ENCODE data around the gene RAPH1. TPM values are rescaled to one million over a fixed set of nuclear protein-coding genes. Genes with fewer than 3 reads are reported as not detected.

RAPH1 gene
- total RNA-seq, 1 donor from 2014 or later = 42.8 TPM

DNA sequence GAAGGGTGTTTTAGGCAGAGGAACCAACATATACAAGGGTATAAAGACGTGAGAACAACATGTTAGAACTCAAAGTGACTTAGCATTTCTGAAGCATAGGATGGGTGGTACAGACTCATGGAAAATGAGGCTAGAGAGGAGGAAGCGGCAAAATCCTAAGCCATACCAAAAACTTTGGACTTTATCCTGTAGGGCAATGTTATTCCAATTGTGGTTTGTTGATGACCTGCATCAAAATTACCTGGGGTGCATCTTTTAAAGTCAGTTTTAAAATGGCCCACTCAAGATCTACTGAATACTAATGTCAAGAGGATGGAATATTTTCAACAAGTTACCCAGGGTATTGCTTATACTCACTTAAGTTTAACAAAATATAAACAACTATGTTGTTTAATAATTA lies 34.8 kb downstream of the RAPH1 start:
- Histone ChIP-seq H3K9me3 (ENCODE audit: control insufficient read depth in 3 of 3, low read length in 3 of 3) (no peaks in the 10 kb centered on the region), H3K27me3 (ENCODE audit: control insufficient read depth in 3 of 3, insufficient read depth in 3 of 3, low read length in 3 of 3) (no peaks in the 10 kb centered on the region), H3K4me3 (ENCODE audit: low read length in 3 of 3) (no peak overlapping the region), H3K4me1 (ENCODE audit: control insufficient read depth in 3 of 3, insufficient read depth in 3 of 3, low read length in 3 of 3) (peaks cover 0 to 7% (median 7%) of the 10 kb centered on the region in 3 donors), H3K36me3 (ENCODE audit: control insufficient read depth in 3 of 3, insufficient read depth in 3 of 3, low read length in 3 of 3) (no peaks in the 10 kb centered on the region), H3K27ac (ENCODE audit: low read depth, low read length) (no peak overlapping the region), H3K9ac (ENCODE audit: low read depth in 1 of 3, low read length in 3 of 3) (no peak overlapping the region)

GRCh38 chr2:203498161-203498560 lies 36.9 kb downstream of the RAPH1 start:
- peaks cover 0 to 7% (median 7%) of the 10 kb centered on the region in 3 donors for H3K4me1 ChIP-seq (ENCODE audit: control insufficient read depth in 3 of 3, insufficient read depth in 3 of 3, low read length in 3 of 3)
- no peaks in the 10 kb centered on the region for H3K27me3 ChIP-seq (ENCODE audit: control insufficient read depth in 3 of 3, insufficient read depth in 3 of 3, low read length in 3 of 3)
- H3K9me3 ChIP-seq (ENCODE audit: control insufficient read depth in 3 of 3, low read length in 3 of 3) = no peaks in the 10 kb centered on the region
- no peaks in the 10 kb centered on the region for H3K36me3 ChIP-seq (ENCODE audit: control insufficient read depth in 3 of 3, insufficient read depth in 3 of 3, low read length in 3 of 3)
- no peak overlapping the region for H3K9ac ChIP-seq (ENCODE audit: low read depth in 1 of 3, low read length in 3 of 3)
- H3K4me3 ChIP-seq (ENCODE audit: low read length in 3 of 3) = no peak overlapping the region
- no peak overlapping the region for H3K27ac ChIP-seq (ENCODE audit: low read depth, low read length)

- Histone ChIP-seq H3K9me3 (ENCODE audit: control insufficient read depth in 3 of 3, low read length in 3 of 3) (no peaks in the 10 kb centered on the region), H3K36me3 (ENCODE audit: control insufficient read depth in 3 of 3, insufficient read depth in 3 of 3, low read length in 3 of 3) (peaks cover 2 to 7% (median 6%) of the 10 kb centered on the region in 3 donors), H3K4me1 (ENCODE audit: control insufficient read depth in 3 of 3, insufficient read depth in 3 of 3, low read length in 3 of 3) (peaks cover 0 to 3% (median under 1%) of the 10 kb centered on the region in 3 donors), H3K27me3 (ENCODE audit: control insufficient read depth in 3 of 3, insufficient read depth in 3 of 3, low read length in 3 of 3) (no peaks in the 10 kb centered on the region), H3K9ac (ENCODE audit: low read depth in 1 of 3, low read length in 3 of 3) (no peak overlapping the region), H3K27ac (ENCODE audit: low read depth, low read length) (no peak overlapping the region), H3K4me3 (ENCODE audit: low read length in 3 of 3) (no peak overlapping the region)
Observed at GRCh38 chr2:203492965-203493364, 42.1 kb downstream of the RAPH1 start.

DNA sequence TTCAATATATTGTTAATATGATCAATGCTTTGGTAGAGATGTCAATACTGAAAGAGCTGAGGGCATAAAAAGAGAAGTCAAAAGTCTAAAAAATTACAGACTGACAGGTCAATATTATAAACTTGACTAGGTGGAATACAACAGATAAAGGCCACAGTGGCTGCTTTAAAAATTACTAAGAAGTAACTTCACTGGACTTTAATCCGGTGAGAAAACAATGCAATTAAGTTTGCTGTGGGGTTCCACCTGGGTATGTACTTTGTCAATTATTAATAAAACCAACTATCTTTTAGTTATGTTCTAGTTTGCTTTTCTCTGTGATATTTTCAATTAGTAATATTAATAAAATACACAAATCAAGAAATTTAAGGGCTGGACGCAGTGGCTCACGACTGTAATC lies 44.7 kb downstream of the RAPH1 start:
- H3K4me1 ChIP-seq (ENCODE audit: control insufficient read depth in 3 of 3, insufficient read depth in 3 of 3, low read length in 3 of 3) = peaks cover 0 to 3% (median 0%) of the 10 kb centered on the region in 3 donors
- H3K36me3 ChIP-seq (ENCODE audit: control insufficient read depth in 3 of 3, insufficient read depth in 3 of 3, low read length in 3 of 3) = peaks cover 2 to 9% (median 6%) of the 10 kb centered on the region in 3 donors
- H3K9ac ChIP-seq (ENCODE audit: low read depth in 1 of 3, low read length in 3 of 3) = no peak overlapping the region
- no peaks in the 10 kb centered on the region for H3K27me3 ChIP-seq (ENCODE audit: control insufficient read depth in 3 of 3, insufficient read depth in 3 of 3, low read length in 3 of 3)
- H3K4me3 ChIP-seq (ENCODE audit: low read length in 3 of 3) = no peak overlapping the region
- H3K9me3 ChIP-seq (ENCODE audit: control insufficient read depth in 3 of 3, low read length in 3 of 3) = no peaks in the 10 kb centered on the region
- no peak overlapping the region for H3K27ac ChIP-seq (ENCODE audit: low read depth, low read length)

GRCh38 chr2:203489531-203489930 lies 45.6 kb downstream of the RAPH1 start:
- H3K27ac ChIP-seq (ENCODE audit: low read depth, low read length) = no peak overlapping the region
- no peaks in the 10 kb centered on the region for H3K27me3 ChIP-seq (ENCODE audit: control insufficient read depth in 3 of 3, insufficient read depth in 3 of 3, low read length in 3 of 3)
- no peak overlapping the region for H3K4me3 ChIP-seq (ENCODE audit: low read length in 3 of 3)
- H3K9me3 ChIP-seq (ENCODE audit: control insufficient read depth in 3 of 3, low read length in 3 of 3) = no peaks in the 10 kb centered on the region
- H3K9ac ChIP-seq (ENCODE audit: low read depth in 1 of 3, low read length in 3 of 3) = no peak overlapping the region
- peaks cover 0 to 3% (median 3%) of the 10 kb centered on the region in 3 donors for H3K4me1 ChIP-seq (ENCODE audit: control insufficient read depth in 3 of 3, insufficient read depth in 3 of 3, low read length in 3 of 3)
- peaks cover 2 to 9% (median 6%) of the 10 kb centered on the region in 3 donors for H3K36me3 ChIP-seq (ENCODE audit: control insufficient read depth in 3 of 3, insufficient read depth in 3 of 3, low read length in 3 of 3)

DNA sequence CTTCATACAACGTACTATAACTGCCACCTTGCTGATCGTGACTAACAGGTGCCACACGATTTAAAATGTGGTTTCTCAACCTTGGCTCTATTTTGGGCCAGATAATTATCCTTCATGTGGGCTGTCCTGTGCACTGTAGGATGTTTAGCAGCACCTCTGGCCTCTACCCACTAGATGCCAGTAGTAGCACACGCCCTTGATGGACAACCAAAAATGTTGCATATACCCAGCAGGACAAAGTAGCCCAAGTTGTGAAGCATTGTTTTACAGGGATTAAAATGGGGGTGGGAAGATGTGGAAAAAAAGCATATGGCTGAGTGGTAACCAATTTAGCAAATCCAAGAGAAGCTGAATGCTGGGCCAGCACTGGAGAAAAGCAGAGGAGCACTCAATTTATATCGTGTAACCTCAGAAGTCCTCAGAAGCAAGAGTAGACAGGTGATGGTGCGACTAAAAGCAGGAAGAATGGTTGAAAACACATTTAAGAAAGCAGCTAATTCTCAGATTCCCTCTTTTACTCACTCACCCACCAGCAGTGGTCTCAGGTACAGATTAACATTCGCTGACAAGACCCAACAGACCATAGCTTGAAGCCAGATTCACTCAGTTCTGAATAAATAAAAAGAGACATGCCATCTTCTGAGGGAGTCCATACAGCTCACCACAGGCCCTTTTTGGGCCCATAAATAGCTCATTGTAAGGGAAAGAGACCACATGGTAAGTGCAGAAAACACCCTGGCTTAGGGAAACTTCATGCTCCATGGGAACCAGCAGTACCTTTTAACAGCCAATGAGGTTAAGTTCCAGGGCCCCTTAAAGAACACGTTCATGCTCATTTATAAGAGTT lies 50.6 kb downstream of the RAPH1 start:
- Histone ChIP-seq H3K27me3 (ENCODE audit: control insufficient read depth in 3 of 3, insufficient read depth in 3 of 3, low read length in 3 of 3) (no peaks in the 10 kb centered on the region), H3K36me3 (ENCODE audit: control insufficient read depth in 3 of 3, insufficient read depth in 3 of 3, low read length in 3 of 3) (peaks cover 0 to 4% (median 1%) of the 10 kb centered on the region in 3 donors), H3K4me3 (ENCODE audit: low read length in 3 of 3) (no peak overlapping the region), H3K27ac (ENCODE audit: low read depth, low read length) (no peak overlapping the region), H3K4me1 (ENCODE audit: control insufficient read depth in 3 of 3, insufficient read depth in 3 of 3, low read length in 3 of 3) (peaks cover 0 to 5% (median 0%) of the 10 kb centered on the region in 3 donors), H3K9me3 (ENCODE audit: control insufficient read depth in 3 of 3, low read length in 3 of 3) (no peaks in the 10 kb centered on the region), H3K9ac (ENCODE audit: low read depth in 1 of 3, low read length in 3 of 3) (no peak overlapping the region)

DNA sequence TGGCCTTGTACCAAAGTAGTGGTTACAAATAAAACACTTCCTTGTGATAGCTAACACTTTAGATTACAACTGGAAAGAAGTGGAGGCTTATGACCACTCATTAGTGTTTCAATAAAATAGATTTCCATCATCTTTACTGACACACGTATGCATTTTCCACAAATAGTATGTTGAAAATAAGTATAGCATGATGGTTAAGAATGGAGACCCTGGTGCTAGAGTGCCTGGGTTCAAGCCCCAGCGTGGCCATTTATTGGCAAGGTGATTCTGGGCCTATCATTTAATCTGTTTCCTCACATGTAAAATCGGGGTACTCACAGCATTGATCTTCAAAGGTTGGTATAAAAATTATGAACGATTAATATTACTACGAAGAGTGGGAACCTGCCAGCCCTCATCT lies 54.5 kb downstream of the RAPH1 start:
- Histone ChIP-seq H3K27me3 (ENCODE audit: control insufficient read depth in 3 of 3, insufficient read depth in 3 of 3, low read length in 3 of 3) (no peaks in the 10 kb centered on the region), H3K9me3 (ENCODE audit: control insufficient read depth in 3 of 3, low read length in 3 of 3) (no peaks in the 10 kb centered on the region), H3K4me3 (ENCODE audit: low read length in 3 of 3) (no peak overlapping the region), H3K9ac (ENCODE audit: low read depth in 1 of 3, low read length in 3 of 3) (no peak overlapping the region), H3K4me1 (ENCODE audit: control insufficient read depth in 3 of 3, insufficient read depth in 3 of 3, low read length in 3 of 3) (peaks cover 0 to 5% (median 0%) of the 10 kb centered on the region in 3 donors), H3K36me3 (ENCODE audit: control insufficient read depth in 3 of 3, insufficient read depth in 3 of 3, low read length in 3 of 3) (peaks cover 0 to 2% (median 0%) of the 10 kb centered on the region in 3 donors), H3K27ac (ENCODE audit: low read depth, low read length) (no peak overlapping the region)

GRCh38 chr2:203476881-203477280 lies 58.2 kb downstream of the RAPH1 start:
- Histone ChIP-seq H3K4me3 (ENCODE audit: low read length in 3 of 3) (no peak overlapping the region), H3K27ac (ENCODE audit: low read depth, low read length) (no peak overlapping the region), H3K9ac (ENCODE audit: low read depth in 1 of 3, low read length in 3 of 3) (no peak overlapping the region), H3K27me3 (ENCODE audit: control insufficient read depth in 3 of 3, insufficient read depth in 3 of 3, low read length in 3 of 3) (no peaks in the 10 kb centered on the region), H3K36me3 (ENCODE audit: control insufficient read depth in 3 of 3, insufficient read depth in 3 of 3, low read length in 3 of 3) (peaks cover 0 to 2% (median 0%) of the 10 kb centered on the region in 3 donors), H3K4me1 (ENCODE audit: control insufficient read depth in 3 of 3, insufficient read depth in 3 of 3, low read length in 3 of 3) (no peaks in the 10 kb centered on the region), H3K9me3 (ENCODE audit: control insufficient read depth in 3 of 3, low read length in 3 of 3) (no peaks in the 10 kb centered on the region)

DNA sequence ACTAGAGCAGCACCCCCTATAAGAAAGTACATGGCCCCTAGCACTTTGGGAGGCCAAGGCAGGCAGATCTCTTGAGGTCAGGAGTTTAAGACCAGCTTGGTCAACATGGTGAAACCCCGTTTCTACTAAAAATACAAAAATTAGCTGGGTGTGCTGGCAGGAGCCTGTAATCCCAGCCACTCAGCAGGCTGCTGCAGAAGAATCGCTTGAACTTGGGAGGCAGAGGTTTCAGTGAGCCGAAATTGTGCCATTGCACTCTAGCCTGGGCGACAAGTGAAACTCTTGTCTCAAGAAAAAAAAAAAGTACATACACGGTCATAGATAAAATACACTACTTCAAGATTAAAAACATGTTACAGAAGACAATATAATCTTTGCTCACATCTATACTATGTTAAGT lies 63.8 kb downstream of the RAPH1 start:
- Histone ChIP-seq H3K9me3 (ENCODE audit: control insufficient read depth in 3 of 3, low read length in 3 of 3) (no peaks in the 10 kb centered on the region), H3K9ac (ENCODE audit: low read depth in 1 of 3, low read length in 3 of 3) (no peak overlapping the region), H3K27me3 (ENCODE audit: control insufficient read depth in 3 of 3, insufficient read depth in 3 of 3, low read length in 3 of 3) (no peaks in the 10 kb centered on the region), H3K36me3 (ENCODE audit: control insufficient read depth in 3 of 3, insufficient read depth in 3 of 3, low read length in 3 of 3) (no peaks in the 10 kb centered on the region), H3K4me1 (ENCODE audit: control insufficient read depth in 3 of 3, insufficient read depth in 3 of 3, low read length in 3 of 3) (no peaks in the 10 kb centered on the region), H3K27ac (ENCODE audit: low read depth, low read length) (no peak overlapping the region), H3K4me3 (ENCODE audit: low read length in 3 of 3) (no peak overlapping the region)

- Histone ChIP-seq H3K36me3 (ENCODE audit: control insufficient read depth in 3 of 3, insufficient read depth in 3 of 3, low read length in 3 of 3) (no peaks in the 10 kb centered on the region), H3K27me3 (ENCODE audit: control insufficient read depth in 3 of 3, insufficient read depth in 3 of 3, low read length in 3 of 3) (no peaks in the 10 kb centered on the region), H3K4me1 (ENCODE audit: control insufficient read depth in 3 of 3, insufficient read depth in 3 of 3, low read length in 3 of 3) (no peaks in the 10 kb centered on the region), H3K9me3 (ENCODE audit: control insufficient read depth in 3 of 3, low read length in 3 of 3) (no peaks in the 10 kb centered on the region), H3K9ac (ENCODE audit: low read depth in 1 of 3, low read length in 3 of 3) (no peak overlapping the region), H3K4me3 (ENCODE audit: low read length in 3 of 3) (no peak overlapping the region), H3K27ac (ENCODE audit: low read depth, low read length) (no peak overlapping the region)
Observed at GRCh38 chr2:203470371-203470770, 64.7 kb downstream of the RAPH1 start.
